Endometrium (tissue), 2 donors: ENCODE results near the gene BTG2.

Experiments used
- FAIRE-seq: peaks from 2 replicates; lab custom pipeline; 2012; peaks lifted over from hg19 to GRCh38; lab: Jason Lieb, UNC
- donor health status: control.
- donor health status: control.

The BTG2 gene

GRCh38 chr1:203342192-203342940 is 37.0 kb downstream of the BTG2 start:
- FAIRE-seq: no peak

GRCh38 chr1:203343956-203344754 is 38.8 kb downstream of the BTG2 start:
- no peak for FAIRE-seq

DNA sequence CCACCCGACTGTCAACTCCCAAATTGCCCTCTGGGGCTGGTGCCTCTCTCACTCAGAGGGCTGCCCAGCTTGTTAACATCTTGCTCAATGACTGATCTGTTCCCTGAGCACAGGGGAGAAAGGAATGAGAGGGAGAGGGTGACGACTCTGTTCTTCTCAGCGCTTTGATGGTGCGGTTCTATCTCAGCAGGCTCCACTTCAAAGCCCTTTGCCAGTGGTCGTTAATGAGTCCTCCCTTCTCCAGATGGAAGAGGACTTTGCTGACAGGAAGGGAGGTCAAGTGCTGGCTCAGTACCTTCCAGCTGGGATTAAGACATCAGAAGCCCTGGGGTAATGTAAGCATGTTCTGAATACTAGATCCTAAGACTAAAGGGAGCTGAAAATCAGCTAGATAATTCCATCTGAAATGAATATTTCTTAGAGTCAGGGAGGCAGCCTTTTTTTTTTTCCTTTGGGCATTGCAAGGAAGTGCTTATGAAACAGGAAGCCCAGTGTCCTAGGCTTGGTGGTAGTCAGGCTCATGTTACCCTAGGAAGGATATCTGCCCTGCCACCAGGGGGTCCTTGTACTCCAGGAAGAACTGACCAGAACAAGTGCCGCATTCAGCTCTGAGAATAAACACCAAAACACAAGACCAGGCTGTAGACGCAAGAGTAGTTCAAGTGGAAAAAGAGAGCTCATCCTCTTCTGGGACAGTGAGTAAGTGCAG is 40.9 kb downstream of the BTG2 start:
- FAIRE-seq: no peak

- no peak for FAIRE-seq
Measured at GRCh38 chr1:203346769-203347102, 41.4 kb downstream of the BTG2 start.

GRCh38 chr1:203349166-203349565 is 43.8 kb downstream of the BTG2 start:
- FAIRE-seq: no peak

GRCh38 chr1:203349773-203350524 is 44.6 kb downstream of the BTG2 start:
- FAIRE-seq: no peak

DNA sequence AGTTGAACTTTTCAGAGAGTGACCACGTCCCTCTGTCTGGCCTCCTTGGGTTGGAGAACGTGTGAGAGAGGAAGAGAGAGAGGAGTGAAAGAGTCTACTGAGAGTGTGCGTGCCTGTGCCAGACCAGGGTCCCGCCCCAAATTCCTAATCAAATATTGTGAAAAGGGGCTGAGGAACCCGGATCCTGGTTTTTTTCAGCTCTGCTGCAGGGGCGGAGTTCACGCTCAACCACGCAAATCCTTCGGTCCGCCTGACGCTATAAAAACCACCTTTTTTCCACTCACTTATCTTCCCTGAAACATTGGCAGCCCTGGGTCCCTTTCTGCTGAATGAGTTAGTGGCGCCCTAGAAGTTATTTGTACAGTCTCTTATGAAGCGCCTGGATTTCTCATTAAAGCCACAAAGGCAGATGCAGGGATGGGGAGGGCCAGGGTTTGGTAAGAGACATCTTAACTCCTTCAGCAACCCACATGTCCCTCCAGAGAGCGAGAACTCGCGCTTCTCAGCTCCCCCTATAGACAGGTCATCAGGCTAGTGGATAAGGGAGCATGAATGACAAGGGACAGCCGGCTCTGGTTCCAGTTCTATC is 45.8 kb downstream of the BTG2 start, which contains the start of gene FMOD:
TSS of gene FMOD (minus strand) at position 86 of the 589 bp plus-strand sequence. CDS start 2,852 bp downstream, outside the sequence.
- FAIRE-seq: no peak

DNA sequence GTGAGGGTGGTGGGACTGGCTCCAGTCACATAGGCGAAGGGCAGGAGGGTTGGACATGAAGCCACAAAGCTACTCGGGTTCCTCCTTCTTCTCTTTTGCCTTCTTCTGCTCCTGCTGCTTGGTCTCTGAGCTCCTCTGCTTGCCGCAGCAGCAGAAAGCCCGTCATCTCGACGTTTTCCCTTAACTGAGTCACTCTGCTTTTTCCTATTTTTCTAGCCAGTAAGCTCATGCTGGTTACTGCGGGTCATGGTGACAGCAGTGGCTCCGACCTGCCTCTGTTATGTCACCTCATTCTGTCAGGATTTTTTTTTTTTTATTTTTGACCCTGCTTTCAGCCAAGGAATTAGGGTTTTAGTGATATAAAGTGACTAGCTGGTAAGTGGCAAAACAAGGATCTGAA is 48.2 kb downstream of the BTG2 start:
- FAIRE-seq: no peak

DNA sequence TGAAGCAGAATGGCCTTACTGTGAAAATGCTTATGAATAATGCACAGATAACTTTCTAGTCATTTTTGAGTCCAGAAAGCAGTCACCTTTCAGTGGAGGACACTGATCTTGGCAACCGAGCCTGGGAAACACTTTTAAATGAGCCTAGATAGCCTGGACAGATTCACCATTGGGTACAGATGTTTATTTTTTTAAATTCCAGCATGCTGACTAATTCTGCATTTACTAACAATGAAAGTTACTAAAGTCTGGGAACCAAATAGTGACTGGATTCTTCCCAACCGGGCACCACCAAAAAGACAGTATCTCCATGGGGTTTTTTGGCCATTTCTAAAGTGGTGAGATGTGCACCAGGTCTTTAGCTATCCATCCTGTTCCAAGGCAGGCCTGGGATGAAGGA is 48.9 kb downstream of the BTG2 start:
- FAIRE-seq: no peak

DNA sequence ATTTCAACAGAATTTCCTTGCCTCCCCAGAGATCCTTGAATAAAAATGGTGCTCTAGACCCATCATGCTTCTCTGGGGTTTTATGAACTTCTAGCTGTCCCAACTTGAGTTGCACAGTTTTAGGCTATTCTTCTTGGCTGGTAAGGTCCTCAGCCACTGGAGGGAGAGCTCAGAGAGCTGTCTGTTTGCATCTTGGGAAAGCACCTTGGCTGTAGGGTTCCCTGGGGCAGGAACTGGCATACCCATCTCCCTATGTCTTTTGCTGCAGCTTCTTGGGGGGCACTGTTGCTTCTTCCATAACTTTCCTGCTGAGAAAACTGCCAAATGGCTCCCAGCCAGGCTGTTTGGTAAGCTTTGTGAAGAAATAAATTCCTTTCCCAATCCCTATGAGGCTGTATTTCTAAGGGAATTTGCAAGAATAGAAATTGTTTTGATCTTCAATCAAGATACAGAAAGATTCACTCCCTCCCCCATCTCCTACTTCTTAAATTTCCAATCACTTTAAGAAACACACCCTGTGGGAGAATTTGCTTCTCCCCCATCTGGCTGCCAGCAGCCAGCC is 53.8 kb downstream of the BTG2 start:
- FAIRE-seq: no peak
